ENCODE measurements around the gene RASL10B.
"Not testable (repeated sequence)": the region's sequence is repeated elsewhere in the genome, so short reads cannot be mapped to it uniquely, and the experiment has no call there.

Gene RASL10B

GRCh38 chr17:35731239-35731916, at the start of gene RASL10B:
TSS of gene RASL10B (plus strand) at chr17:35731639. CDS start at chr17:35735185, 3,546 bp downstream.
- no peak for DNase-seq (ENCODE audit: low read depth)

GRCh38 chr17:35683591-35683990, 47.8 kb upstream of the RASL10B start:
- DNase-seq (ENCODE audit: low read depth) = no peak

DNA sequence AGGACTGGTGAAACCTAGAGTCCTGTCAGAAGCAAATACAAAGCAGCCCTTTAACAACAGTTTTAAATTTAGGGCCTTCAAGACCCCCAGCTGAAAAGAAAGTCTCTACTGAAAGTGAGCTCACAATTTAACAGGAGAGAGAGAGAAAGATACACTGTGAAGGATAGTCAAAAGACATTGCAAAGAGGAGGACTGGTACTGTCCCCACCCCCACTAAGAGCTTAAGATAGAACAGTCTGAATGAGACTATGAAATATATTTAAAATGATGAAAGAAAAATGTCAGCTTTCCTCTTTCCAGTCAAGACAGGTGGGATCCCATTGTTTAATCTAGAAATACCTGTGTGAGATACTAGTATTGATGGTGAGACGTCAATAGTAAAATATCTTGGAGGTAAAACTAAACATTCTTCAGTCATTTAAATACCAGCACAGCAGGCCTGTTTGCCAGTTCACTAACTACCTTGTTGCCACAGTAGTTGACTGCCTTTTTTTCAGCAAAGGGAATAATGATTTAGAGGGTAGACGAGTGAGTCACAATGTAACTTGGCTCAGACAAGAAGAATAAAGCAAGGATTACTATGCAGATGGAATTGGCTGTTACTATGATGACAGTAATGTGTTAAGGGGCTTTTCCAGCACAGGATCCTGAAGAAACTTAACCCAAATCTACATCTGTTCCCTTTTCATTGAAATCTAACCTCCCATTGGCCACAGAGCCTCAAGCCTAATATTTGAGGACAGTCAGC, 47.2 kb upstream of the RASL10B start:
- DNase-seq (ENCODE audit: low read depth) = no peak

- no peak for DNase-seq (ENCODE audit: low read depth)
Observed at GRCh38 chr17:35692512-35693210, 38.8 kb upstream of the RASL10B start.

- DNase-seq (ENCODE audit: low read depth) = no peak
Observed at GRCh38 chr17:35693662-35694061, 37.8 kb upstream of the RASL10B start.

DNA sequence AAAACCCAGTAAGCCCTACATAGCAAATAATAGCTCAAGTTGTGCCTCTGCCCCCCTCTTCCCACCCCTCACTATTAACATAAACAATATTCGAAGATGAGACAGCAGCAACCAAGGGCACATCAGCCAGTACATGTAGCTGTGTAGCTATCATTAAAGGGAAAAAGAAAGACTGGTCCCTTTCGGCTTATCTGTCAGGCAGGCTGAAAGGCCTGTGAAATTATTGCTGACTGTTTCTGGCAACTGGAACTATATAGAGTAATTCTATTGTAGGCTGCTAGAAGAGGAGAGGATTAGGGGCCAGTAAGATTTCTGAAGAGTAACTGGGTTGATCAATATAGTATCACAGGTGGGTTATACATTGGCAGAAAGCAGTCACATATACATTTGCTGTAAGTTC, 36.5 kb upstream of the RASL10B start:
- no peak for DNase-seq (ENCODE audit: low read depth)

- DNase-seq (ENCODE audit: low read depth) = no peak
Observed at GRCh38 chr17:35695613-35696012, 35.8 kb upstream of the RASL10B start.

GRCh38 chr17:35698800-35699199, 32.6 kb upstream of the RASL10B start:
- no peak for DNase-seq (ENCODE audit: low read depth)

- DNase-seq (ENCODE audit: low read depth) = no peak
Observed at GRCh38 chr17:35700150-35700549, 31.3 kb upstream of the RASL10B start.

- DNase-seq (ENCODE audit: low read depth) = no peak
Observed at GRCh38 chr17:35701491-35701890, 29.9 kb upstream of the RASL10B start.

- not testable (repeated sequence) for DNase-seq (ENCODE audit: low read depth)
Observed at GRCh38 chr17:35703308-35703707, 28.1 kb upstream of the RASL10B start.

GRCh38 chr17:35705230-35705629, 26.2 kb upstream of the RASL10B start:
- no peak for DNase-seq (ENCODE audit: low read depth)

DNA sequence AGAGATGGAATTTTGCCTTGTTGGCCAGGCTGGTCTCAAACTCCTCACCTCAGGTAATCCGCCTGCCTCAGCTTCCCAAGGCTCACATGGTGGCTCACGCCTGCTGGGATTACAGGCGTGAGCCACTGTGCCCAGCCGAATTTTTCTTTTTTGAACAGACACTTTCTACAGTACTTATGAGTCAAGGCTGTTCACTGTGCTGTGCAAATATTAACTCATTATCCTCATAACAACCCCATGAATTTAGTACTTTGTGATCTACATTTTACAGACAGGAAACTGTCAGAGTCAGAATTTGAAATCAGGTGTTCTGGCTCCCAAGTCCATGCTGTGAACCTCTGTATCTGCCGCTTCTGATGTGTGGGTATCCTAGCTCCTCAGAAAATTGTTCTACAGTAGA, 25.7 kb upstream of the RASL10B start:
- DNase-seq (ENCODE audit: low read depth) = no peak

DNA sequence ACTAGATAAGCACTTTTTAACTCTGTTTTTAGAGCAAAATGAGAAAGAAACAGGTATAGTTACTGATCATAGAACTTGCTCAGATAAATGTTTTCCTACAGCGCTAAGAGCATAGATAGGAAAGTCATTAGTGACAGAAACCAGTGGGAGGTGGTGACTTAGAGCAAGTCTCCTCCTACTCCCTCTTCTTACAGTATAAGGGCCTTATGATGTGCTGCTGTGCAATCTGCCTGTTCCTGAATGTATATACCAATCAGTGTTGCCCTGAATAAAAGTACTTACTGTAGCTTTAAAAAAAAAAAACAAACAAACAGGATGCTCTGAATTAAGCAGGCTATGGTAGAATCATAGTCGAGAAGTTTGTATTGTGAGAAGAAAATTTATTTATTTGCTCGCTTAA, 23.3 kb upstream of the RASL10B start:
- DNase-seq (ENCODE audit: low read depth) = no peak

- no peak for DNase-seq (ENCODE audit: low read depth)
Observed at GRCh38 chr17:35708951-35709350, 22.5 kb upstream of the RASL10B start.

DNA sequence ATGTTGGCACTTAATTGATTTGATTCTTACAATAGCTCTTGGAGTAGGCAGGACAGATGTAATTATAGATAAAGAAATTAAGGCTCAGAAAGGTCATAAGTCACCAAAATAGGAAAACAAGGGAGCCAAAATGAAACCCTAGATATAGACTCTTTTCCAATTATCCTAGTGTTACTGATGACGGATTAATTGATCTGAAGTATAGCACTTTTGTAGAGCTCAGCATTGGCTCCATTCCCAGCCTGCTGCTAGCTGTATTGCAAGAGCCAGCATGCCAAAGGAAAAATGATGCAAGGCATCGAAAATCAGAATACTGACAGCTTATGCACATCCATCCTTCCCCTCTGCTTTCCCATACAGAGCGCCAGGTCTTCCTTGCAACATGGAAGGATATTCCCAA, 21.6 kb upstream of the RASL10B start:
- DNase-seq (ENCODE audit: low read depth) = no peak

DNA sequence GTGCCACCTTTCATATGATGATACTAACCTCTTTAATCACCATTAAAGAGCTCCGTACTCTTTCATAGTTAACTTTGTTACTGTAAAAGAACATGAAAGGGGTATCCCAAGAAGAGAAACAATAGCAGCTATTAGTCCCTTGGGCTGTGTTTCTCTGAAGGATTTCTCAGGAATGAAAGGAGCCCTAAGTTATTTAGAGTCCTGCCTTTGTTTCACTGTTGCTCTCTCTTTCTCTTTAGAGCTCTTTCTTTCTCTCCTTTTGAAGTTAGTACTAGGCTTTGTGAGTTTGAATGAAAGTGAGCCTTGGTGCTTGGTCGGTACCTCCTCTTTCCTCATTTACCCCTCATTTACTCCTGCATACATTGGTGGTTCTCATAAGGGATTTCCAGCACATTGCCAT, 20.5 kb upstream of the RASL10B start:
- DNase-seq (ENCODE audit: low read depth) = no peak

GRCh38 chr17:35713069-35713728, 18.2 kb upstream of the RASL10B start:
- DNase-seq (ENCODE audit: low read depth) = no peak

GRCh38 chr17:35714988-35715387, 16.5 kb upstream of the RASL10B start:
- no peak for DNase-seq (ENCODE audit: low read depth)

- DNase-seq (ENCODE audit: low read depth) = no peak
Observed at GRCh38 chr17:35715416-35715815, 16.0 kb upstream of the RASL10B start.

GRCh38 chr17:35716173-35716572, 15.3 kb upstream of the RASL10B start:
- no peak for DNase-seq (ENCODE audit: low read depth)

GRCh38 chr17:35716897-35717465, 14.5 kb upstream of the RASL10B start:
- no peak for DNase-seq (ENCODE audit: low read depth)
